ENCODE results near the gene TMEM244.
A peak's percentile ranks its signal among the peaks of the same experiment; 100 is the strongest.

The TMEM244 gene, protein sequence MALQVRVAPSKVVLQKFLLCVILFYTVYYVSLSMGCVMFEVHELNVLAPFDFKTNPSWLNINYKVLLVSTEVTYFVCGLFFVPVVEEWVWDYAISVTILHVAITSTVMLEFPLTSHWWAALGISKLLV

DNA sequence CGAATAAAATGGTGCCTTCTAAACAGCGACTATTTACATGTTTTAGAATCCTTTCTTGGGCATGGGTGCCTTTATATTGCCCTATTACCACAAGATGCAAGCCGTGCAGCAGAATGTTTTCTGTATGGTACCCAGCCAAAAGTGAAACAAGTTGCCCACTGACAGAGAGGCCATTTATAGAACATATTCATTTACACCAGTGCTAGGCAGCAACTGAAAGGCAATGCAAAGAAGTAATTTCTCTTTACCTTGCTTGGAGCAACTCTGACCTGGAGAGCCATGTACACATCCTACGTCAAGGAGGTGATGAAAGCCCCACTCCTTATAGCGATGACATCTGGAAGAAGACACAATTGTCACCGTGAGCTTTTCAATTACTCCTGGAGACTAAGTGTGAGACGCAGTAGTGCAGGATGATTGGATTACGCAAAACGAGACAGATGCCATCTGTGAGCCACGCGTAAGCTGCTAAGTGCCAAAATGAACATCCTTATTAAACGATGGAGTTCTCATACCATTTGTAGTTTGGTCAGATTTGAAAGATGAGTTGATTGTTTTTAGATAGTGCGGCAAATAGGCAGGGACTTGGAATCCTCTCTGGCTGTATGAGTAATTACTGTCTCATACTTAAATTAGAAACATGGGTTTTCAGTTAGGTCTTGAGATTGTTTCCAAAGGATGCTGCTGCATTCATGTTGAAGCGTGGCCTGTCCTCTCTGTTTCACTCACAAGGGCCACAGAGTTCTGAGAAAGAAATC lies at the start of gene TMEM244:
TMEM244 (minus strand) TSS at position 408 of the 758 bp plus-strand sequence; CDS start at position 281, 127 bp downstream.
- H3K36me3 ChIP-seq (replicated peaks): no peaks in the 10 kb centered on the region
- peak; percentile 34 for DNase-seq
- H3K4me3 ChIP-seq (ENCODE audit: low read depth, low read length): peak within 1 kb of the TSS; percentile 40
- peak within 1 kb of the TSS; percentile 53 for H3K27ac ChIP-seq
- TF ChIP-seq, protein P1, sequence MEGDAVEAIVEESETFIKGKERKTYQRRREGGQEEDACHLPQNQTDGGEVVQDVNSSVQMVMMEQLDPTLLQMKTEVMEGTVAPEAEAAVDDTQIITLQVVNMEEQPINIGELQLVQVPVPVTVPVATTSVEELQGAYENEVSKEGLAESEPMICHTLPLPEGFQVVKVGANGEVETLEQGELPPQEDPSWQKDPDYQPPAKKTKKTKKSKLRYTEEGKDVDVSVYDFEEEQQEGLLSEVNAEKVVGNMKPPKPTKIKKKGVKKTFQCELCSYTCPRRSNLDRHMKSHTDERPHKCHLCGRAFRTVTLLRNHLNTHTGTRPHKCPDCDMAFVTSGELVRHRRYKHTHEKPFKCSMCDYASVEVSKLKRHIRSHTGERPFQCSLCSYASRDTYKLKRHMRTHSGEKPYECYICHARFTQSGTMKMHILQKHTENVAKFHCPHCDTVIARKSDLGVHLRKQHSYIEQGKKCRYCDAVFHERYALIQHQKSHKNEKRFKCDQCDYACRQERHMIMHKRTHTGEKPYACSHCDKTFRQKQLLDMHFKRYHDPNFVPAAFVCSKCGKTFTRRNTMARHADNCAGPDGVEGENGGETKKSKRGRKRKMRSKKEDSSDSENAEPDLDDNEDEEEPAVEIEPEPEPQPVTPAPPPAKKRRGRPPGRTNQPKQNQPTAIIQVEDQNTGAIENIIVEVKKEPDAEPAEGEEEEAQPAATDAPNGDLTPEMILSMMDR (IDR thresholded peaks at IDR 0.05; ENCODE audit: low read depth, low read length, missing control alignments): no peak
- no peaks in the 10 kb centered on the region for H3K27me3 ChIP-seq (replicated peaks)
- in situ Hi-C loops (cut with HindIII; ENCODE audit: low pct_ligation_motif_present, low sequenced_read_pairs): no loop called here

- in situ Hi-C loops (cut with HindIII; ENCODE audit: low pct_ligation_motif_present, low sequenced_read_pairs): no loop called here
- no peak overlapping the region for H3K4me3 ChIP-seq (ENCODE audit: low read depth, low read length)
- no peak overlapping the region for H3K27ac ChIP-seq
- no peak for DNase-seq
- TF ChIP-seq, protein P1 (IDR thresholded peaks at IDR 0.05; ENCODE audit: low read depth, low read length, missing control alignments): no peak
- H3K27me3 ChIP-seq (replicated peaks): no peaks in the 10 kb centered on the region
- no peaks in the 10 kb centered on the region for H3K36me3 ChIP-seq (replicated peaks)
Measured at GRCh38 chr6:129908858-129909257, 47.7 kb upstream of the TMEM244 start.

DNA sequence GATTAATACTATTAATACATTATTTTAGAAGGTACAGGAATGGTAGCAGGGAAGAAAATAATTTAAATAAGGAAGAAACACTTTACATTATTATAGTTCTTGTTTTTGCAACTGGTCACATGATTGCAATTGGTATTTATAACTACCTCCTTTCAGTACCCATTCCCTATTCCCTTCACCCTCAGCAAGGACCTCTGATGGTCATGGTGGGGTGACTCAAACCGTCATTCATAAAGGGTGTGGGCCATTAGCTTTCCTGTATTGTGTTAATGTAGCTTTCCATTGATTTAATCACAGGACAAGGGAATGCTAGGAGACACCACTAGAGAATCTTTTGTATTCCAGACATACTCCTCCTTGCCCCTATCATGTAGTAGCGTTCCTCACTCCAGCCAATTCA lies 47.2 kb upstream of the TMEM244 start:
- Histone ChIP-seq H3K27ac (no peak overlapping the region), H3K4me3 (ENCODE audit: low read depth, low read length) (no peak overlapping the region), H3K36me3 (replicated peaks) (no peaks in the 10 kb centered on the region), H3K27me3 (replicated peaks) (no peaks in the 10 kb centered on the region)
- TF ChIP-seq, protein P1 (IDR thresholded peaks at IDR 0.05; ENCODE audit: low read depth, low read length, missing control alignments): no peak
- in situ Hi-C loops (cut with HindIII; ENCODE audit: low pct_ligation_motif_present, low sequenced_read_pairs): no loop called here
- DNase-seq: no peak

DNA sequence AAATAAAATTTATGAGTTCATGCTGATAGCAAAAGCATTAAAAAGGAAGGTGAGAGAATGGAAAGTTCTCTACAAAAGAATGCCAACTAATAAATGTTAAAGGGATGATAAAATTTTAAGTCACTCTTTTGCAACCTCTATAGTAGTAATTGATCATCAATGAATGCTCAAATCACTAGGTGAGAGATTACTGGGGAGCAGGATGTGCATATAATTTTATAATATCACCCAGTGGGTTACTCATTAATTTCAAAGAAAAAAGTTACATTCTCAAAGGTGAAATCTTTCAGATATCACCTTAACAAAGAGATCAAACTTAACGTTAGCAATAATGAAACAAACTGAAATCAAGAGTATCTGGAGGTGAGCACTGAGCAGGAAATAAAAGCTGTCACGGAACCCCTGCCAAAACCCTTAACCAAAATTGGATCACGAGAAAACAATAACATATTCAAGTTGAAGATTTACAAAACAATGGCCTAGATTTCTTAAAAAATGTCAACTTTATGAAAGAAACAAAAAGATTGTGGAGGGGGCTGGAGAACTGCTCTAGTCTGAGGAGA lies 45.5 kb upstream of the TMEM244 start:
- no peak overlapping the region for H3K27ac ChIP-seq
- in situ Hi-C loops (cut with HindIII; ENCODE audit: low pct_ligation_motif_present, low sequenced_read_pairs): no loop called here
- TF ChIP-seq, protein P1 (IDR thresholded peaks at IDR 0.05; ENCODE audit: low read depth, low read length, missing control alignments): no peak
- H3K4me3 ChIP-seq (ENCODE audit: low read depth, low read length): no peak overlapping the region
- H3K36me3 ChIP-seq (replicated peaks): no peaks in the 10 kb centered on the region
- no peak for DNase-seq
- no peaks in the 10 kb centered on the region for H3K27me3 ChIP-seq (replicated peaks)

- no peaks in the 10 kb centered on the region for H3K36me3 ChIP-seq (replicated peaks)
- in situ Hi-C loops (cut with HindIII; ENCODE audit: low pct_ligation_motif_present, low sequenced_read_pairs): no loop called here
- H3K4me3 ChIP-seq (ENCODE audit: low read depth, low read length): no peak overlapping the region
- TF ChIP-seq, protein P1 (IDR thresholded peaks at IDR 0.05; ENCODE audit: low read depth, low read length, missing control alignments): no peak
- H3K27ac ChIP-seq: no peak overlapping the region
- no peaks in the 10 kb centered on the region for H3K27me3 ChIP-seq (replicated peaks)
- no peak for DNase-seq
Measured at GRCh38 chr6:129903082-129903481, 42.0 kb upstream of the TMEM244 start.
